Measurements from ENCODE around the gene SP7. TPM values are rescaled to one million over a fixed set of nuclear protein-coding genes. Genes with fewer than 3 reads are reported as not detected.

The SP7 gene
- total and polyA plus RNA-seq, 9 of the 15 experiments (the other 6 are each of a cell fraction or from before 2014, with no cell fraction given) = 0.04 TPM; not detected in 8

GRCh38 chr12:53295070-53295890 lies 40.9 kb downstream of the SP7 start, which contains the start of gene PFDN5 (continued):
- TF ChIP-seq, protein P1, sequence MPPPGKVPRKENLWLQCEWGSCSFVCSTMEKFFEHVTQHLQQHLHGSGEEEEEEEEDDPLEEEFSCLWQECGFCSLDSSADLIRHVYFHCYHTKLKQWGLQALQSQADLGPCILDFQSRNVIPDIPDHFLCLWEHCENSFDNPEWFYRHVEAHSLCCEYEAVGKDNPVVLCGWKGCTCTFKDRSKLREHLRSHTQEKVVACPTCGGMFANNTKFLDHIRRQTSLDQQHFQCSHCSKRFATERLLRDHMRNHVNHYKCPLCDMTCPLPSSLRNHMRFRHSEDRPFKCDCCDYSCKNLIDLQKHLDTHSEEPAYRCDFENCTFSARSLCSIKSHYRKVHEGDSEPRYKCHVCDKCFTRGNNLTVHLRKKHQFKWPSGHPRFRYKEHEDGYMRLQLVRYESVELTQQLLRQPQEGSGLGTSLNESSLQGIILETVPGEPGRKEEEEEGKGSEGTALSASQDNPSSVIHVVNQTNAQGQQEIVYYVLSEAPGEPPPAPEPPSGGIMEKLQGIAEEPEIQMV (tag; conservative IDR thresholded peaks at IDR 0.05; ENCODE audit: low read depth) = no peak
- TF ChIP-seq SP2 (IDR thresholded peaks at IDR 0.05; ENCODE audit: extremely low read depth, low read depth, low read length, poor library complexity, severe bottlenecking) (peak; percentile 100), RB1 (IDR thresholded peaks at IDR 0.05; ENCODE audit: low read depth) (no peak; the same call in 1 of the 2 replicates), YBX1 (IDR thresholded peaks at IDR 0.05) (no peak), RFX7 (CRISPR knock-in tag; IDR thresholded peaks at IDR 0.05) (no peak), SOX6 (IDR thresholded peaks at IDR 0.05) (peak; percentile 63), ATF7 (IDR thresholded peaks at IDR 0.05) (peak; percentile 72), ZBTB33 (CRISPR knock-in tag; IDR thresholded peaks at IDR 0.05) (no peak), NFE2 (IDR thresholded peaks at IDR 0.05; ENCODE audit: low read depth) (no peak), ZNF277 (CRISPR knock-in tag; IDR thresholded peaks at IDR 0.05; ENCODE audit: borderline replicate concordance) (no peak), CTCF (IDR thresholded peaks at IDR 0.05 in 2 of 3, conservative IDR thresholded peaks at IDR 0.05 in 1 of 3; ENCODE audit: insufficient read depth in 2 of 3, low read depth in 1 of 3, low read length in 3 of 3) (no peak), TSC22D4 (tag; IDR thresholded peaks at IDR 0.05) (no peak), ZNF507 (tag; conservative IDR thresholded peaks at IDR 0.05) (no peak), EGR1 (conservative IDR thresholded peaks at IDR 0.05) (peak; percentile 60), ARHGAP35 (IDR thresholded peaks at IDR 0.05; ENCODE audit: partially characterized antibody) (no peak)
- TF ChIP-seq, protein P2, sequence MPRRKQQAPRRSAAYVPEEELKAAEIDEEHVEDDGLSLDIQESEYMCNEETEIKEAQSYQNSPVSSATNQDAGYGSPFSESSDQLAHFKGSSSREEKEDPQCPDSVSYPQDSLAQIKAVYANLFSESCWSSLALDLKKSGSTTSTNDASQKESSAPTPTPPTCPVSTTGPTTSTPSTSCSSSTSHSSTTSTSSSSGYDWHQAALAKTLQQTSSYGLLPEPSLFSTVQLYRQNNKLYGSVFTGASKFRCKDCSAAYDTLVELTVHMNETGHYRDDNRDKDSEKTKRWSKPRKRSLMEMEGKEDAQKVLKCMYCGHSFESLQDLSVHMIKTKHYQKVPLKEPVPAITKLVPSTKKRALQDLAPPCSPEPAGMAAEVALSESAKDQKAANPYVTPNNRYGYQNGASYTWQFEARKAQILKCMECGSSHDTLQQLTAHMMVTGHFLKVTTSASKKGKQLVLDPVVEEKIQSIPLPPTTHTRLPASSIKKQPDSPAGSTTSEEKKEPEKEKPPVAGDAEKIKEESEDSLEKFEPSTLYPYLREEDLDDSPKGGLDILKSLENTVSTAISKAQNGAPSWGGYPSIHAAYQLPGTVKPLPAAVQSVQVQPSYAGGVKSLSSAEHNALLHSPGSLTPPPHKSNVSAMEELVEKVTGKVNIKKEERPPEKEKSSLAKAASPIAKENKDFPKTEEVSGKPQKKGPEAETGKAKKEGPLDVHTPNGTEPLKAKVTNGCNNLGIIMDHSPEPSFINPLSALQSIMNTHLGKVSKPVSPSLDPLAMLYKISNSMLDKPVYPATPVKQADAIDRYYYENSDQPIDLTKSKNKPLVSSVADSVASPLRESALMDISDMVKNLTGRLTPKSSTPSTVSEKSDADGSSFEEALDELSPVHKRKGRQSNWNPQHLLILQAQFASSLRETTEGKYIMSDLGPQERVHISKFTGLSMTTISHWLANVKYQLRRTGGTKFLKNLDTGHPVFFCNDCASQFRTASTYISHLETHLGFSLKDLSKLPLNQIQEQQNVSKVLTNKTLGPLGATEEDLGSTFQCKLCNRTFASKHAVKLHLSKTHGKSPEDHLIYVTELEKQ (CRISPR knock-in tag; IDR thresholded peaks at IDR 0.05) = no peak
- TF ChIP-seq, protein P3, sequence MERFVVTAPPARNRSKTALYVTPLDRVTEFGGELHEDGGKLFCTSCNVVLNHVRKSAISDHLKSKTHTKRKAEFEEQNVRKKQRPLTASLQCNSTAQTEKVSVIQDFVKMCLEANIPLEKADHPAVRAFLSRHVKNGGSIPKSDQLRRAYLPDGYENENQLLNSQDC (CRISPR knock-in tag; IDR thresholded peaks at IDR 0.05) = no peak

All from K562 (cell line).